Endothelial cell of umbilical vein (primary cell): ENCODE measurements around the gene COQ4. TPM values are rescaled to one million over a fixed set of nuclear protein-coding genes. Genes with fewer than 3 reads are reported as not detected.
A peak's percentile ranks its signal among the peaks of the same experiment; 100 is the strongest.

Experiments
- BruUV-seq: library from RNA; stranded (reverse); fragments of 400-500 nt; replicated peaks from 2 replicates; lab custom pipeline; 2021; lab: Mats Ljungman, UMichigan
- CTCF ChIA-PET: fragments of 300-600, 350-600 bp; sonication (Branson Sonifier 250); formaldehyde crosslinking; loops from one replicate; lab custom pipeline; 2021; ENCODE audit warnings: antibody characterized with exemption, inconsistent platforms; lab: Charles Lee
- POLR2A ChIA-PET: fragments of 300-600, 350-600 bp; sonication (Branson Sonifier 250); formaldehyde crosslinking; loops from one replicate; lab custom pipeline; 2021; ENCODE audit warnings: antibody characterized with exemption, inconsistent platforms; lab: Charles Lee
- DNase-seq: peaks from one replicate; pipeline ENCODE4 v3.0.0-alpha.2; 2011; ENCODE audit warnings: low read depth, low spot score
- FAIRE-seq: peaks from 2 replicates; lab custom pipeline; 2011; peaks lifted over from hg19 to GRCh38; lab: Jason Lieb, UNC
- H2AFZ ChIP-seq: 2 replicates; pipeline ENCODE4 v1.6.0; 2012; ENCODE audit warnings: low read depth, low read length, control low read depth, inconsistent platforms
- H3K27ac ChIP-seq: 2 replicates; pipeline ENCODE4 v1.5.1; 2011; ENCODE audit warnings: low read depth, mild to moderate bottlenecking, control low read depth, low read length, moderate library complexity; ENCODE audit not compliant: insufficient read depth
- H3K27me3 ChIP-seq, 2 experiments: 2 replicates each; pipeline versions ENCODE4 v1.6.0 to v1.6.1; 2011; ENCODE audit warnings: low read length in 2 of 2, mixed read lengths in 1 of 2; ENCODE audit not compliant: control insufficient read depth in 2 of 2, insufficient read depth in 2 of 2
- H3K36me3 ChIP-seq, 2 experiments: 2 replicates in 1 of 2; 3 replicates in 1 of 2; pipeline ENCODE4 v1.5.1; 2011; ENCODE audit warnings: low read length in 2 of 2, mild to moderate bottlenecking in 1 of 2, moderate library complexity in 1 of 2; ENCODE audit not compliant: control insufficient read depth in 2 of 2, insufficient read depth in 2 of 2; ENCODE audit errors: extremely low read depth in 1 of 2
- H3K4me1 ChIP-seq: 3 replicates; pipeline ENCODE4 v1.5.1; 2011; ENCODE audit warnings: mild to moderate bottlenecking, low read length; ENCODE audit not compliant: control insufficient read depth, insufficient read depth; ENCODE audit errors: extremely low read depth
- H3K4me2 ChIP-seq: 2 replicates; pipeline ENCODE4 v1.6.1; 2011; ENCODE audit warnings: low read length, control low read depth, mixed read lengths; ENCODE audit not compliant: insufficient read depth
- H3K4me3 ChIP-seq, 3 experiments: fragments of 200-600 bp in 1 of 3; sonication (generic), shearing (Covaris generic) in 1 of 3; replicated peaks in 1 of 3; 2 replicates each; pipeline ENCODE4 v1.5.1; 2011 to 2016; ENCODE audit warnings: control low read depth in 3 of 3, low read length in 3 of 3, mild to moderate bottlenecking in 2 of 3, inconsistent platforms in 1 of 3, low read depth in 1 of 3, moderate library complexity in 1 of 3; ENCODE audit not compliant: insufficient read depth in 1 of 3
- H3K79me2 ChIP-seq: 2 replicates; pipeline ENCODE4 v1.6.0; 2012; ENCODE audit warnings: low read length, inconsistent platforms; ENCODE audit not compliant: control insufficient read depth, insufficient read depth
- H3K9ac ChIP-seq: replicated peaks from 2 replicates; pipeline ENCODE3; 2011; ENCODE audit warnings: low read length, control low read depth; ENCODE audit not compliant: insufficient read depth; ENCODE audit errors: extremely low read depth
- H3K9me1 ChIP-seq: replicated peaks from 3 replicates; pipeline ENCODE4 v1.6.0; 2011; ENCODE audit warnings: mild to moderate bottlenecking, low read length; ENCODE audit not compliant: control insufficient read depth, insufficient read depth; ENCODE audit errors: extremely low read depth
- H3K9me3 ChIP-seq: replicated peaks from 2 replicates; pipeline ENCODE4 v1.5.1; 2012; ENCODE audit warnings: low read length, inconsistent platforms; ENCODE audit not compliant: control insufficient read depth, insufficient read depth
- H4K20me1 ChIP-seq: replicated peaks from 2 replicates; pipeline ENCODE3; 2011; ENCODE audit warnings: mild to moderate bottlenecking, low read length; ENCODE audit not compliant: control insufficient read depth, insufficient read depth; ENCODE audit errors: extremely low read depth
- EZH2 ChIP-seq: IDR thresholded peaks from 2 replicates; pipeline ENCODE4 v1.6.1; 2012; ENCODE audit warnings: borderline replicate concordance, low read depth, mild to moderate bottlenecking, moderate library complexity, low read length, inconsistent platforms; ENCODE audit not compliant: severe bottlenecking
- FOS ChIP-seq: IDR thresholded peaks from 2 replicates; pipeline ENCODE4 v1.6.1; 2011; ENCODE audit warnings: mild to moderate bottlenecking, low read length, moderate library complexity, borderline replicate concordance; ENCODE audit not compliant: insufficient read depth
- GATA2 ChIP-seq: IDR thresholded peaks from 2 replicates; pipeline ENCODE4 v1.7.0; 2011; ENCODE audit warnings: low read depth, mild to moderate bottlenecking, moderate library complexity, mixed read lengths, low read length; ENCODE audit not compliant: insufficient read length, insufficient read depth
- JUN ChIP-seq: IDR thresholded peaks from 2 replicates; pipeline ENCODE4 v1.6.1; 2011; ENCODE audit warnings: borderline replicate concordance, low read depth; ENCODE audit not compliant: insufficient read length, insufficient read depth
- MAX ChIP-seq: IDR thresholded peaks from 2 replicates; pipeline ENCODE4 v1.6.1; 2011; ENCODE audit not compliant: insufficient read depth, insufficient read length
- MYC ChIP-seq: IDR thresholded peaks from one replicate; pipeline ENCODE4 v1.6.1; 2011; ENCODE audit warnings: mild to moderate bottlenecking, low read depth, low read length
- POLR2A ChIP-seq: IDR thresholded peaks from 2 replicates; pipeline ENCODE4 v1.6.1; 2012; ENCODE audit warnings: low read depth, mild to moderate bottlenecking, control low read depth, low read length
- POLR2AphosphoS5 ChIP-seq: IDR thresholded peaks from 2 replicates; pipeline ENCODE4 v1.6.1; 2012; ENCODE audit warnings: low read depth, mild to moderate bottlenecking, control low read depth, low read length, moderate library complexity; ENCODE audit not compliant: insufficient read depth
- dilution Hi-C: fragments of 300-500 bp; cut with MboI; formaldehyde crosslinking; loops from one replicate; pipeline ENCODE4 v1.15.0; 2019; ENCODE audit warnings: low sequenced_read_pairs; ENCODE audit not compliant: extremely low pct_ligation_motif_present
- intact Hi-C: fragments of 100-400 bp; cut with micrococcal nuclease; formaldehyde crosslinking; loops from one replicate; pipeline ENCODE4 v1.10.0; 2022
- polyA plus RNA-seq, 4 experiments: library from polyadenylated mRNA; depleted of rRNA in 3 of 4; stranded (reverse) in 3 of 4; unstranded in 1 of 4; fragments of >200 nt; gene quantifications; 2 replicates each; pipeline versions ENCODE4 v1.2.1 to v1.2.3, GENCODE V29; 2011 to 2012; ENCODE audit warnings: missing spikeins in 1 of 4
- total RNA-seq: library from RNA; stranded (reverse); gene quantifications from 2 replicates; pipeline ENCODE4 v1.2.3, GENCODE V29; 2021
- TF ChIP-seq, protein P1 (sequence below), 2 donors: IDR thresholded peaks; 1 replicate in 1 of 2; 2 replicates in 1 of 2; pipeline ENCODE4 v1.5.1; 2011; ENCODE audit warnings: low read length in 2 of 2, mild to moderate bottlenecking in 2 of 2, moderate library complexity in 2 of 2, control low read depth in 1 of 2, inconsistent platforms in 1 of 2, low read depth in 1 of 2; ENCODE audit not compliant: insufficient read depth in 1 of 2; ENCODE audit errors: extremely low read depth in 1 of 2

The COQ4 gene
- total and polyA plus RNA-seq, 2 donors (not counting 3 experiments of a cell fraction or from before 2014, with no cell fraction given): 44.4 to 78.1 TPM

GRCh38 chr9:128274245-128274644 is 48.4 kb upstream of the COQ4 start:
- dilution Hi-C loops: no loop called here

More at GRCh38 chr9:128274245-128274644, 48.4 kb upstream of the COQ4 start:
- H3K27ac ChIP-seq: no peak overlapping the region
- peaks cover 2 to 17% of the 10 kb centered on the region in 2 experiments for H3K36me3 ChIP-seq
- no peaks in the 10 kb centered on the region for H3K27me3 ChIP-seq
- no peaks in the 10 kb centered on the region for H3K9me3 ChIP-seq
- TF ChIP-seq FOS (no peak), EZH2 (no peak), JUN (no peak), MAX (no peak), POLR2AphosphoS5 (no peak), POLR2A (no peak), GATA2 (no peak), MYC (no peak)
- TF ChIP-seq, protein P1, sequence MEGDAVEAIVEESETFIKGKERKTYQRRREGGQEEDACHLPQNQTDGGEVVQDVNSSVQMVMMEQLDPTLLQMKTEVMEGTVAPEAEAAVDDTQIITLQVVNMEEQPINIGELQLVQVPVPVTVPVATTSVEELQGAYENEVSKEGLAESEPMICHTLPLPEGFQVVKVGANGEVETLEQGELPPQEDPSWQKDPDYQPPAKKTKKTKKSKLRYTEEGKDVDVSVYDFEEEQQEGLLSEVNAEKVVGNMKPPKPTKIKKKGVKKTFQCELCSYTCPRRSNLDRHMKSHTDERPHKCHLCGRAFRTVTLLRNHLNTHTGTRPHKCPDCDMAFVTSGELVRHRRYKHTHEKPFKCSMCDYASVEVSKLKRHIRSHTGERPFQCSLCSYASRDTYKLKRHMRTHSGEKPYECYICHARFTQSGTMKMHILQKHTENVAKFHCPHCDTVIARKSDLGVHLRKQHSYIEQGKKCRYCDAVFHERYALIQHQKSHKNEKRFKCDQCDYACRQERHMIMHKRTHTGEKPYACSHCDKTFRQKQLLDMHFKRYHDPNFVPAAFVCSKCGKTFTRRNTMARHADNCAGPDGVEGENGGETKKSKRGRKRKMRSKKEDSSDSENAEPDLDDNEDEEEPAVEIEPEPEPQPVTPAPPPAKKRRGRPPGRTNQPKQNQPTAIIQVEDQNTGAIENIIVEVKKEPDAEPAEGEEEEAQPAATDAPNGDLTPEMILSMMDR (IDR thresholded peaks at IDR 0.05; ENCODE audit: extremely low read depth in 1 of 2, insufficient read depth in 1 of 2, low read depth in 1 of 2, low read length in 2 of 2): no peak
- DNase-seq (no peak), FAIRE-seq (peak; percentile 68)
- H3K9ac ChIP-seq: no peak overlapping the region
- ChIA-PET POLR2A (no interaction called here), CTCF (no interaction called here)
- no TSS peak for BruUV-seq
- no peaks in the 10 kb centered on the region for H4K20me1 ChIP-seq
- H3K9me1 ChIP-seq: no peaks in the 10 kb centered on the region
- H3K4me1 ChIP-seq: peaks cover 18% of the 10 kb centered on the region
- peak overlapping the region; percentile 86 for H3K4me2 ChIP-seq
- no peak overlapping the region for H3K4me3 ChIP-seq
- H3K79me2 ChIP-seq: peaks cover 27% of the 10 kb centered on the region
- no peak overlapping the region for H2AFZ ChIP-seq
- intact Hi-C loops: loop anchor here (2.0 kb wide), 1 partner anchor 49 kb away; the partner anchor contains the start of genes COQ4 and TRUB2
